Mammary epithelial cell (primary cell): ENCODE results near the gene IL21.

Experiments used
- CTCF ChIP-seq, 2 donors: IDR thresholded peaks in 1 of 2; conservative IDR thresholded peaks in 1 of 2; 2 replicates each; pipeline ENCODE4 v1.5.1; 2011 to 2012; ENCODE audit warnings: inconsistent platforms in 2 of 2, low read length in 2 of 2, mild to moderate bottlenecking in 2 of 2, control low read depth in 1 of 2, low read depth in 1 of 2; ENCODE audit not compliant: insufficient read depth in 1 of 2; ENCODE audit errors: extremely low read depth in 1 of 2
- EZH2 ChIP-seq: IDR thresholded peaks from 2 replicates; pipeline ENCODE4 v1.6.1; 2012; ENCODE audit warnings: low read length, inconsistent platforms, borderline replicate concordance

- TF ChIP-seq CTCF (conservative IDR thresholded peaks at IDR 0.05 in 1 of 2, IDR thresholded peaks at IDR 0.05 in 1 of 2; ENCODE audit: extremely low read depth in 1 of 2, insufficient read depth in 1 of 2, low read depth in 1 of 2, low read length in 2 of 2) (no peak), EZH2 (no peak)
Measured at GRCh38 chr4:122657553-122657952, 36.7 kb upstream of the IL21 start.
